ENCODE results near the gene SLC35E1. TPM values are rescaled to one million over a fixed set of nuclear protein-coding genes. Genes with fewer than 3 reads are reported as not detected.

SLC35E1 gene
- total and polyA plus RNA-seq, 2 donors (not counting 3 experiments of a cell fraction or from before 2014, with no cell fraction given): 36.0 to 37.5 TPM

GRCh38 chr19:16520986-16521624, 51.1 kb downstream of the SLC35E1 start:
- no peaks in the 10 kb centered on the region for H3K27me3 ChIP-seq (ENCODE audit: control insufficient read depth in 2 of 2, insufficient read depth in 2 of 2, low read length in 2 of 2)
- H2AFZ ChIP-seq (ENCODE audit: low read depth, low read length): no peak overlapping the region
- intact Hi-C loops (cut with micrococcal nuclease) (no loop called here), dilution Hi-C loops (cut with MboI; ENCODE audit: extremely low pct_ligation_motif_present, low sequenced_read_pairs) (no loop called here)
- H3K79me2 ChIP-seq (ENCODE audit: control insufficient read depth, insufficient read depth, low read length): no peaks in the 10 kb centered on the region
- H3K4me1 ChIP-seq (ENCODE audit: control insufficient read depth, extremely low read depth, insufficient read depth, low read length): no peaks in the 10 kb centered on the region
- FAIRE-seq (no peak), DNase-seq (ENCODE audit: low read depth, low spot score) (no peak)
- peaks cover 28 to 65% of the 10 kb centered on the region in 2 experiments for H3K36me3 ChIP-seq (ENCODE audit: control insufficient read depth in 2 of 2, extremely low read depth in 1 of 2, insufficient read depth in 2 of 2, low read length in 2 of 2)
- no peaks in the 10 kb centered on the region for H4K20me1 ChIP-seq (replicated peaks; ENCODE audit: control insufficient read depth, extremely low read depth, insufficient read depth, low read length)
- no peak overlapping the region for H3K4me2 ChIP-seq (ENCODE audit: insufficient read depth, low read length)
- no peaks in the 10 kb centered on the region for H3K9me1 ChIP-seq (replicated peaks; ENCODE audit: control insufficient read depth, extremely low read depth, insufficient read depth, low read length)
- no peaks in the 10 kb centered on the region for H3K9me3 ChIP-seq (replicated peaks; ENCODE audit: control insufficient read depth, insufficient read depth, low read length)
- POLR2A ChIA-PET: no interaction called here
- BruUV-seq (replicated peaks): no TSS peak
- no peak overlapping the region for H3K27ac ChIP-seq (ENCODE audit: insufficient read depth, low read depth, low read length)
- no peak overlapping the region for H3K4me3 ChIP-seq (replicated peaks in 1 of 3; ENCODE audit: insufficient read depth in 1 of 3, low read depth in 1 of 3, low read length in 3 of 3)
- CTCF ChIA-PET: interaction anchor here (0.6 to 1.2 kb wide), 2 partner anchors 58 to 249 kb away, joined by 3 read pairs; no protein-coding TSS in a partner anchor
- no peak overlapping the region for H3K9ac ChIP-seq (replicated peaks; ENCODE audit: extremely low read depth, insufficient read depth, low read length)
- TF ChIP-seq JUN (IDR thresholded peaks at IDR 0.05; ENCODE audit: borderline replicate concordance, insufficient read depth, insufficient read length, low read depth) (no peak), MYC (IDR thresholded peaks at IDR 0.05; ENCODE audit: low read depth, low read length) (no peak), POLR2A (IDR thresholded peaks at IDR 0.05; ENCODE audit: low read depth, low read length) (no peak), CTCF (IDR thresholded peaks at IDR 0.05; ENCODE audit: extremely low read depth in 1 of 2, insufficient read depth in 1 of 2, low read depth in 1 of 2, low read length in 2 of 2) (no peak), EZH2 (IDR thresholded peaks at IDR 0.05; ENCODE audit: borderline replicate concordance, low read depth, low read length, severe bottlenecking) (no peak), GATA2 (IDR thresholded peaks at IDR 0.05; ENCODE audit: insufficient read depth, insufficient read length, low read depth, low read length) (no peak), POLR2AphosphoS5 (IDR thresholded peaks at IDR 0.05; ENCODE audit: insufficient read depth, low read depth, low read length) (no peak), FOS (IDR thresholded peaks at IDR 0.05; ENCODE audit: borderline replicate concordance, insufficient read depth, low read length) (no peak), MAX (IDR thresholded peaks at IDR 0.05; ENCODE audit: insufficient read depth, insufficient read length) (no peak)

All from endothelial cell of umbilical vein (primary cell).